Measurements from ENCODE around the gene RICTOR.

GRCh38 chr5:39001683-39002082 lies 72.5 kb downstream of the RICTOR start:
- TF ChIP-seq CTCF (IDR thresholded peaks at IDR 0.05 in 2 of 3, conservative IDR thresholded peaks at IDR 0.05 in 1 of 3; ENCODE audit: borderline replicate concordance in 1 of 3, insufficient read depth in 1 of 3, low read depth in 2 of 3, low read length in 2 of 3) (no peak), ZBTB33 (IDR thresholded peaks at IDR 0.05; ENCODE audit: extremely low read depth, insufficient replicate concordance, low read length) (no peak), CBX3 (IDR thresholded peaks at IDR 0.05; ENCODE audit: low read depth) (no peak), EZH2 (IDR thresholded peaks at IDR 0.05) (no peak)
